GM18870 (cell line): ENCODE measurements around the gene TMEM238.

Experiments used
- ATAC-seq: cut with Tn5 transposase; IDR thresholded peaks from one replicate; pipeline ENCODE4 v1.9.1; 2021; ENCODE audit warnings: moderate library complexity; ENCODE audit not compliant: unreplicated experiment

The TMEM238 gene

DNA sequence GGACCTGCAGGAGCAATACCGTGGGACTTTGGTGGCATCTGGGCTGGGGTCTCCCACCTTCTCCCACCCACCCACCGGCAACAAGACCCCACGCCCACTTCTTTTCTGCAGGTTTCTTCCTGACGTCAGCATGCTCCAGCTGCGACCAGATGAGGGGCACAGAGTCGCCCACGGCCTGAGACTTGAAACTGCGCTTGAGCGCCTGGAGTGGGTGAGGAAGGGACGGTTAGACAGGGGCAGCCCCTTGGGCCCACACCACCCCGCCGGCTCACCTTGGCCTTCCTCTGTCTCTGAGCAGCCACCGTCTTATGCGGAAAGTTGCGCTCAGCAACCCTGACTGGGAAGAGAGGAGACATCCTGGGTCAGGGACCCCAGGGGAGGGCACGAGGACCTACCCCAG is 23.2 kb downstream of the TMEM238 start:
- ATAC-seq, result no peak

DNA sequence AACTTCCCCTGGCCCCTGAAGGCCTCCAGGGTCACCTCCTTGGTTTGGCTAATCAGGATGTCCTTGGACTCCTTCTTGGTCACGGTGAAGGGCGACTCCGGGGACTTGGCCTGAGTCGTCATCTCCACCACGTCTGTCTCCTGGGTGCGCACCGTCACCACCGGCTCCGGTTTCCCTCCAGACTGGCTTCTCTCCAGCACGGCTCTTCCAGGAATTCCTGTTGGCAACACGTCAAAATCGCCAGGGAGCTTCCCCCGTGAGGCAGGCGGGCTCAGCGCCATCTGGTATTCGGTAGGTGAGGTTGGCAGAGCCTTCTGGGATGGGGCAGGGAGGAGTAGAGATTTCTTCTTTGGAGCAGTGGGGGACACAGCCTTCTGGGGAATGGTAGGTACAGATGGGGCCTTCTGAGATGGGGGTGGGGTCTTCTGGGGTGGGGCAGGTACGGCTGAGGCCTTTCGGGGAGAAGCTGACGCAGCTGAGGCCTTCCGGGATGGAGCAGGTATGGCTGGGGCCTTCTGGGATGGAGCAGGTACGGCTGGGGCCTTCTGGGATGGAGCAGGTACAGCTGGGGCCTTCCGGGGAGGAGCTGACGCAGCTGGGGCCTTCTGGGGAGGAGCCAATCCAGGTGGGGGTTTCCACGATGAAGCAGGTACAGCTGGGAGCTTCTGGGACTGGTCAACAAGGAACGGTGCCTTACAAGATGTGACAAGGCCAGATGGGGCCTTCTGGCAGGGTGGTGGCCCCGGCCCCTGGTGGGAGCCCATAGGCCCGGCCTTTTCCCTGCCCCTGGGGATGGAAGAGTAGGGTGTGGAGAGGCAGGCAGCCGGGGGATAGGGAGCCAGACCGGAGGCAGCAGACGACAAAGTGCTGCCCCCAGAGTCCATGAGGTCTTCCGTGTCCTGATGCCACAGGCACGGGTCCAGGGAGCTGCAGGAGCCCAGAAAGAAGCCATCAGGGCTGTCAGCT is 24.9 kb downstream of the TMEM238 start:
- no peak for ATAC-seq

DNA sequence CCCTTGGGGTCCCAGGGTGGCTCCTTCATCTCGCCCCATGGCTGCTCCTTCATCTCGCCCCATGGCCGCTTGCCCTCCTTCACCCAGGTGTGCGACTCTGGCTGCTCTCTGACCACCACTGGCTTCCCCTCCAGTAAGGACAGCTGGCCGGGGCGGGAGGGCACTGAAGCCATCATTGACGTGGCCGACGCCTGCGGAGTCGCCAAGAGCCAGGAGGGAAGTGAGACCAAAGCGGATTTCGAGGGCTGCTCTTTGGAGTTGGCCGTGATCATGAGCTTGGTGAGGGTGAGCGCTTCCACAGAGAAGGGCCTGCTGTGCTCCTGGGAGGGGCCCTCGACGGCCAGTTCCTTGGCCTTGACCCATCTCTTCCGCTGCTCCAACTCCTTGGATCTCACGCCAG is 25.6 kb downstream of the TMEM238 start:
- ATAC-seq, result no peak

DNA sequence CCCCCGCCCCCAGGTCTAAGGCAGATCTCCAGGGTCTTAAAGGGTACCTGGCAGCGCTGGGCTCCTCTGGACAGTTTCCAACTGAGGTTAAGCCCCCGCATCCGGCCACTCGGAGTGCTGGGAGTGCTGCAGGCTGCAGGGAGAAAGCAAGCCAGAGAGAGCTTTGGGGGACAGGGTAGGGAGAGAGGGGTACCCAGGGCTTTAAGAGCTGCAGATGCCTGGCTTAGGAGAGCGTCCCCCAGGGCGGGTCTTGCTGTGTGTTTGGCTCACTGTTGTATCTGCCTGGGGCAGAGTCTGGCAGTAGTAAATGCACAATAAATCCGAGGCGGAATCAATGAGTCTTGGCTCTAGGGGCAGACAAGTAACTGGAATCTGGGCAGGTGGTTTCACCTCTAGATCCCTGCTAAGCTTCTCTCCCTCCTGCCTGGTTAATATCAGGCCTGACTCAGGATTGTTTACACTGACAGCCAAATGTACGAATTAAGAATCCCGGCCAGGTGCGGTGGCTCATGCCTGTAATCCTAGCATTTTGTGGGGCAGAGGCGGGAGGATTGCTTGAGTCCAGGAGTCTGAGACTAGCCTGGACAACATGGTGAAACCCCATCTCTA is 28.8 kb downstream of the TMEM238 start:
- ATAC-seq, result no peak

DNA sequence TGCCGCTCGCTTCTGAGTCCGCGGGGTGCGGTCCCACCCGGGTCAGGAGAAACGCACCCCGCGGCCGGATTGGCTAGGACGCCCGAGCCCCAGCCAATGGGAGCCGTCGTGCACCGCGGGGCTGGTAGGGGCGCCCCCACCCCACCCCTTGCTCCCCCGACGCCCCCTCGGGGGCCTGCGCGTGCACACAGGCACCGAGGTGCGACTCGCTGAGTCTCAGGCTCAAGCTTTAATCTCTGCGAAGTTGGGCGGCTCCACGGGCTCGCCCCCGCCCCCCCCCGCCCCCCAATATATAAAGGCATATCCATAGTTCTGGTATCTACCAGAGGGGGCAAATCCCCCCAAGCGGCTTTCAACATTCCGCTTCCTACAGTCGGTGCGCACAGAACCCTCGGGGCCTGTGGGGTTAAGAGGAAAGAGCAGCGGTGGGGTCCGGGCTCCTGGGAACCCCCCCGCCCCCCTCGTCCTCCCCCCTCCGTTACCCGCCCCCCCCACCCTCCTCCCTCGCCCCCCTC is 29.3 kb downstream of the TMEM238 start, which contains the start of gene COX6B2:
COX6B2 (minus strand) TSS at position 22 of the 515 bp plus-strand sequence. CDS start 198 bp downstream, outside the sequence.
- no peak for ATAC-seq

DNA sequence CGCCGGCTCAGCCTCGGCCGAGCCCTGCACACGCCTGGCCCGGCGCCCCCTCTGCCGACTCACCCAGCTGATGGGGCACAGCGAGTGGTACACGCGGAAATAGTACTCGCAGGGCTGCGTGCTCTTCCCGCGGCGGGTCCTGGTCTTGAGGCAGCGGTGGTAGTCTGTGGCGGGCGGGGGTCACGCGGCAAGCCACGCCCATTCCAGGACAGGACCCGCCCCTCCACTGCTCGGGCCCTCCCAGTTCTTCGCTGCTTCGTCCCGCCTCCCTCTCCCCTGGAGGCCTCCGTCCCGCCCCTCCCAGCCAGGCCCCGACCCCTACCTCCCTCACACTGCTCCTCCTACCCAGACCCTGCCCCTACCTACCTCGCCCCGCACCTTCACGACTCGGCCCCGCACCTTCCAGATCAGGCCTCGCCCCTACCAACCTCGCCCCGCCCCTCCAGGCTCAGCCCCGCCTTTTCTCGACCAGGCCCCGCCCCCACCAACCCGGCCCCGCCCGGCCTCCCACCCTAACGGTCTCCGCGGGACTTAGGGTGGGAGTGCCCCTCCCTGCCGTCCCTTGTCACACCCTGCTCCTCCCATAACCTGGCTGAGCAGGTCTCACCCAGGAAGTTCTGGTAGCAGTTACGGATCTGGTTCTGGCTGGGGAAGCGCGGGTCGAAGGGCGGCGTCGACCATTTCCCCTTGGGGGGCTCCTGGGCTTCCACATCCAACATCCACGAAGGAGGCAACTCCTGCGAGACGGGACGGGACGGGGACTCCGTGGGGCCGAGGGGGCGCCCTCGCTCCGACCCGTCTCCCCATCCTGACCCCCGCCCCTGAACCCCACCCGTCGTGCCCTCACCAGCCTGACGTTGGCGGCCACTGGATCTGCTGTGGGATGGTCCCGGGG is 30.0 kb downstream of the TMEM238 start:
- ATAC-seq, result no peak

DNA sequence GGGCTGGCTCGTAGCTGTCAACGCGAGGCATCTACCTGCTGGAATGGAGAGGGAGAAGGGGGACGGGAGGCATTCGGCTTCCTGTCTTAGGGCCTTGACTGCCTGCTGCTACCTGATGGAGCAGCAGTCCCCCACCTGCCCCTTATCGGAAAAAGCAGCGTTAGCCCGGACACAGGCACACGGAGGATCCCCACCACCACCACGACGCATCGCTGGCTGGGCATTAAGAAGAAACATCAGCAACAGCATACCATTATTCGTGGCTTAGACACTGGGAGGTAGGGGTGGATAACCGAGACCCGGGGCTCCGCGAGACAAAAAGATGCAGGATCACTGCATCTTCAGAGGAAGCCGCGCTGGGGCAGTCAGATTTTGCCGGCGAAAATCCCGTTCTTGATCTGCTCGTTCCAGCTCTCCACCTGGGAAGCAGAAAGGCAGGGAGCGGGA is 30.7 kb downstream of the TMEM238 start:
- ATAC-seq, result no peak

DNA sequence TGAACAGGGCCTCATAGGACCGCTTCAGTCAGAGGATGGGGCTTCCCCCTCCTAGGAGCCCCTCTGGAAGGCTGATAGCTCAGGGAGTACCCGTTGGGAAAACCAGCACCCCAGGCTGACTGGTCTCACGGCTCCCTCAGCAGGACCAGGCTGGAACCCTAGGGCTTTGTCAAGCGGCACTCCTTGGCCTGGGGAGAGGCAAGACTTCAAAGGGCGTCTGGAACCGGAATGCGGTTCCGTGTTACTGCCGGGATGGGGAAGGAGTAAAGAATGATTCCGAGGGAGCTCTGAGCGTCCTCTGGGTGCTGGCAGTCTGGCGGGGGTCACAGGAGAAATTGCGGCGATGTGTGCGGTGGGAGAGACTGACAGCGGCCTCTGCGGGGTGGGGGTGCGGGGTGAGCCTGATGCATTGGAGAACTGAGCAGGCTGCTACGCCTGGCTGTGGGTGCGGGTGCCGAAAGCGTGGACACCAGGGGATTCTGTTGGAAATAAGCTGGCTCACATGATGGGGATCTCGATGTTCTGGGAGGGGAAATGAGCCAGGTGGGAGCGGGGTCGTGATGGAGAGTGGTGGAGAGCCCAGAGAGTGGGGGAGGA is 31.4 kb downstream of the TMEM238 start:
- ATAC-seq, result no peak

DNA sequence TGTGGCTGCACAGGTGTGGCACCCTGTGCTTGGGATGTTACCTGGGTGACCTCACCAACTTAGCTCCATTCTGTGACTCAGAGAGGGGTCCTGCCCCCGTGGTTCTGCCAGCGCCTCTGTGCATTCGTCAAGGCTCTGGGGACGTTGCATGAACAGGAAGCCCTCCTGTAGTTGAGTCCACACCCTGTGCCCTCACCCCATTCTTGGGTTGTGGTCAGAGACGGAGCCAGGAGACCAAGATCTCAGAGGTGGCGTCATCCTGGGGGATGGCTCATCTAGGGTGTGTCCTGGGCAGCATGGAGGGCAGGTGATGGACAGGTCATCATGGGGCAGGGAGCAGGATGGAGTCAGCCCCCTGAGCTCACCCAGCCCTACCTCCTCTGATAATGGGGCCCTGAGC is 32.1 kb downstream of the TMEM238 start:
- no peak for ATAC-seq

DNA sequence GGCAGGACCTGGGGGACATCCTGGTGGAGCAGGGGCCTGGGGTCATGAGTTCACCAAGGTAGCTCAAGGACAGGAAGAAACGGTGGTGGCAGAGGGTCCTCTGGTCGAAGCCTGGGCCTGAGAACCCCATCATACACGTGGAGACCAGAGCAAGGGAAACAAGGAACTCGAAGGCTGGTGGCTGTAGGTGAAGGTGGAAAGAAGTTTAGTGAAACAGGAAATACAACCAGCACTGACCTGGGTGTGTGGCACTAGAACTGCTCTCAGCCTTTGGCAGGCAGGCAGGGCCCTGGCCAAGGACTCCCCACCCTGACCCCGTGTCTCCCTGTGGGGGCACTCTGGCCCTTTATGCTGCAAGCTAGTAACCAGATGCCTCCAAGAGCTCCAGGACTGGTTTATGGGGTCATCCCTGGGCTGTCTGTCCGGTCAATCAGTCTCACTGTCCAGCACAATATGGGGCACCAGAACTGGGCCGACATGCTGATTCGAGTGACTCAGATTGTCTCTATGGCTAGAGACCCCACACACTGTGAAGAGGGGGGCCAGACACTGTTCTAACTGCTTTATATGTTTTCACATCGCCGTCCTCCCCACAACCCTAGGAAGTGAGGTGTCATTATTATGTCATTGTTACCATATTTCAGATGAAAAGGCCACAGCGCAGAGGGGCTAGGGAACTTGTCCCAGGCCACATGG is 33.3 kb downstream of the TMEM238 start:
- ATAC-seq, result no peak

DNA sequence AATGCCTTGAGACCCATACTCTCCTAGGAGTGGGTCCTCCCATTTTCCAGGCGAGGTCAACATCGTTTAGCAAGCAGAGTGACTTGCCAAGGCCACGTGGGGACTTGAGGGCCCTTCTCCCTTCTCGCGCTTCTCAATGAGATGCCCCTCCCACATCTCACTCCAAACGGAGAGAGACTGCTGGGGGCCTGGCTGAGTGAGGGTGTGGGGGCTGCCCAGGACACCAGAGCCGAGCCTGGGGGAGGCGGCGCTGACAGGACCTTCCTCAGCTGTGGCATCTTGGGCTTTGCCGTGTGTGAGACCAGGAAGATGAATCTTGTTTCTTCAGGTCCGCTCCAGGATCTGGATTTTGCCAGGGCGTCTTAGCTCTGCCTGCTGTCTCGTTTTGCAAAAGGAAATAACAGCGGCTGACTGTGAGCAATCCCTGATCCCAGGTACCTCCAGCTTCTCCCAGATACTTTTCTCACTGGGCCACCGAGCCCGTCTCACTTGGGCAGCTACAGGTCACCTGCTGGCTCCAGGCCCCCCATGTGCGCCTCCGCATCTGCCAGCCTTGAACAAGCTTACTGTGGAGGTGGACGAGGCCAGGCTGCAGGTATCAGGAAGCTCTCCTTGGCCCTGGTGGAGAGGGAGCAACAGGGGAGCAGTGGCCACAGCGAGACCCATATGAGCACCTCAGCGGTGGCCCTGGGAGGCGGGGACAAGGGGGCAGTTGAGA is 35.6 kb downstream of the TMEM238 start:
- ATAC-seq, result no peak

DNA sequence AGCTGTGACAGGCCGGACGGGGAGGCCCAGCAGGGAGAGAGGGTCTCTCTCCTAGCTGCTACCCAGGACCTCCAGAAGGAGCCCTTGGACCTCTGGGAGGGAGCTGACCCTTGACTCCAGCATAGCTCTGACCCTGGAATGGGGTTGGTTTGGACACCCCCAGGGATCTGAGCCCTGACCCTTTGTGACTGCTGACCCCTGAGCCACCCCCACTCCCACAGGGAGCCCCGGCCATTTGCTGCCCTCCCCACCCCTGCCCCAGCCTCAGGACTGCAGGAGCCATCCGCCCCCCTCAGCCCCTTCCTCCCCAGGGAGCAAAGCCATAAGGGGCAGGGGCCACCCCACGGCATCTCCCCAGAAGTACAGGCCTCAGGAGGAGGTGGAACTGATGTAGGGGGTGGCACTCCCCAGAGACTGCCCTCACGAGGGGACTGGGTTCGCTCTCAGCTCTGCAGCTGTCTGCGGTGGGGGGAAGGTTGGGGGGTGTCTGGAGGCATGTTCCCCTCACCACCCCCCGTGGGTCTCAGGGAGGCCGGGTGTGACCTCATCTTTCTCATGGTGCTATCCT is 36.6 kb downstream of the TMEM238 start:
- no peak for ATAC-seq

DNA sequence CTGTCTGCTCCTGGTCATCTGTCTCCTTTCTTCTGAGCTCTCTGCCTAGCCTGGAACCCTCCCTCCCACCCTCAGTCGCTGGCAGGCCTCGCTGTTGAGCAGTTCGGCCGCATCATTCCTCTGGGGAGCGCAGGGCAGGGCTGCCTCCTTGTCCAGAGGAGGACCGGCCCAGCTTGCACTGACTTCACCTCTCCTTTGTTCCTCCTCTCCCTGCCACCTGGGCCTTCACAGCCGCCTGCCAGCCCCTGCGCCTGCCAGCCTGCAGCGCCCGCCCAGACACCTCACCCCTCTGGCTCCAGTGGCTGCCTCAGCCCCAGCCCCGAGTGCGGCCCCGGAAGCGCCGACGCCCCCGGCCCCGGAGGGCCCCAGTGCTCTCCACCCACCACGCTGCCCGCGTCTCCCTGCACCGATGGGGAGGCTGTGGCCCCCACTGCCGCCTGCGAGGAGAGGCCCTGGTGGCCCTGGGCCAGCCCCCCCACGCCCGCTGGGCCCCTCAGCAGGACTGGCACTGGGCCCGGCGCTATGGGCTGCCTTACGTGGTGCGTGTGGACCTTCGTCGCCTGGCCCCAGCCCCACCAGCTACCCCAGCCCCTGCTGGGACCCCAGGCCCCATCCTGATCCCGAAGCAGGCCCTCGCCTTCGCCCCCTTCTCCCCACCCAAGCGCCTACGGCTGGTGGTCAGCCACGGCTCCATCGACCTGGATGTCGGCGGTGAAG is 37.2 kb downstream of the TMEM238 start:
- no peak for ATAC-seq

DNA sequence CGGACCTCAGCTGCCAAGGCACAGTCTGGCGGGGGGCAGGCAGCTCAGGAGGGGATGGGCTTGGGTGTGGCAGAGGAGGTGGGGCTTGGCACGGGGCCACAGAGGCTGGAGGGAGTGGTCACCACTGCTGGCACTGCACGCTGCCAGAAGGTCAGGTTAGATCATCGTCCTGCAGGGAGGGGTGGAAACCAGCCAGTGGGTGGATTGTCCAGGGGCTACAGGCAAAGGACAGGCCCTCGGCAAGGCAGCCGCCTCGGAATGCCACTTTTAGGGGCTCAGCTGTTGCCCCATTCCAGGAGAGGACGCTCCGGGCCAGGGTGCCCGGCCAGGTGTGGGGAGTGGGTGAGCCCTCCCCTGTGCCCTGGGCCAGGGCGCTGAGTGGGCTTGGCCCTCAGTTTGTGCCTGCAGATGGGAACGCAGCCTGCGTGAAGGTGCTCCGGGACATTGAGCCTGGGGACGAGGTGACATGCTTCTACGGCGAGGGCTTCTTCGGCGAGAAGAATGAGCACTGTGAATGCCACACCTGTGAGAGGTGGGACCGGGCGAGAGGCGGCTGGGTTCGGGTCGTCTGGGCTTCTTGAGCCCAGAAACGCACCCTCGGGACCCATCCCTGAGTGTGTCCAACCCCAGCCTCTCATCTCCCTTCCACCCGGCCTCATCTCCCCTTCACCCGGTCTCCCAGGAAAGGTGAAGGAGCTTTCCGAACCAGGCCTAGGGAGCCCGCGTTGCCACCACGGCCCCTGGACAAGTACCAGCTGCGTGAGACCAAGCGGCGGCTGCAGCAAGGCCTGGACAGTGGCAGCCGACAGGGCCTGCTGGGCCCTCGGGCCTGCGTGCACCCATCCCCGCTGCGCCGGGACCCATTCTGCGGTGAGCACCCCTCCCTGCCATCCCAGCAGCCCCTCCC is 38.0 kb downstream of the TMEM238 start:
- no peak for ATAC-seq

DNA sequence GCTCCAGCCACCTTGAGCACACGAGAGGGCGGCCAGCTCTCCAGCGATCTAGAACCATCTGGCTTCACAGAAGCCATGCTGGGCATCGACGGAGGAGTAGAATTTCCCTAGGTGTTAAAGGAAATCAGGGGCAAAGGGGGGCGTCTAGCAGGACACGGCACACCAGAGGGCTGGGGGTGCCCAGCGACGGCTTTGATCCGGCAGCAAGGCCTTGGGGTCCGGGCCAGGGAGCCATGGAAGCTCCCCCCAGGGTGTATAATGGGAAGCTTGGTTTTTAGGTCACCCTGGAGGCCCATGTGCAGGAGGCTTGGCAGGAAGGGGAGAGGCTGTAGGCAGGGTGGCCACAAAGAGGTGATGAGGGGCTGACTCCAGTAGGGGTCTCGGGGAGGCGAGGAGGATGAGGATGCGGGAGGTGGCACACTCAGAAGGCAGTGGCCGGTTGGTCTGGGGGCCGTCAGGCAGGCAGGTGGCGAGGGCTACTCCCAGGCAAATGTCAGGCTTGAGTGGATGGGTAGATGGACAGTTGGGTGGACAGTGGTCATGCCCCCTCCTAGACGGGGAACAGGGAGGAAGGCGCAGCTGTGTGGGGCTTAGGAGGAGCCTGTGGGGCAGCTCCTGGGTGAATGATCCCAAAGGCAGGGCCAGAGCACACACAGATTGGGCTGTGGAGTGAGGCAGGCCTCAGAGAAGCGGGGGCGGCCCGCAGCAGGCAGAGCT is 38.8 kb downstream of the TMEM238 start:
- no peak for ATAC-seq

DNA sequence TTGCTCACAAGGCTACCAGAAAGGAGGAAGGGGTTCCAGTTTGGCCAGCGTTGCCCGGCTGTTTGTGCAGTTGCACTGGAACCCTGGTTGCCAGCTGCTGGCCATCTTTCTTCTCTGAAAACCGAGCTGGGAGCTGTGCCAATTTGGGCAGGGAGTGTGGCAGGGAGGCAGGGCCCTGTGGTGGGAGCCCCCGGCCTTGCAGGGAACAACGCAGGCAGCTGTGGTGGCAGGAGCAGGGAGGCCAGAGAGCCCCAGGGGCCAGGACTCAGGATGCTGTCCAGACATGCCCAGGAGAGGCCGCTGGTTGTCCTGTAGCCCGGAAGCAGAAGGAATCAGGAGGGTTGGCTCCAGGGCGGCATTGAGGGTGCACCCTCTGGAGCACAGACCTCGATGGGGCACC is 39.6 kb downstream of the TMEM238 start:
- ATAC-seq, result no peak
